Measurements from ENCODE around the gene FRMD8.

The FRMD8 gene

GRCh38 chr11:65459552-65459951 lies 73.1 kb downstream of the FRMD8 start:
- ATAC-seq: no peak
